ENCODE data around the gene SF3B6.
"Not testable (repeated sequence)": the region's sequence is repeated elsewhere in the genome, so short reads cannot be mapped to it uniquely, and the experiment has no call there.

The SF3B6 gene

GRCh38 chr2:24075915-24076848 is at the start of gene SF3B6:
Gene SF3B6 (minus strand): TSS chr2:24076326. CDS start chr2:24076229, 97 bp downstream.
- DNase-seq = peak; percentile 100

GRCh38 chr2:24123922-24124580 is 47.9 kb upstream of the SF3B6 start:
- no peak for DNase-seq

GRCh38 chr2:24123195-24123921 is 47.2 kb upstream of the SF3B6 start, which contains the start of the genes FAM228B and PFN4:
Gene FAM228B (plus strand): TSS chr2:24123469. CDS start chr2:24124362, 893 bp downstream.
Gene PFN4 (minus strand): TSS chr2:24123334. CDS start chr2:24122535, 799 bp downstream.
- peak; percentile 67 for DNase-seq

- no peak for DNase-seq
These were observed 46.5 kb upstream of the SF3B6 start for GRCh38 chr2:24122366-24123194.

- no peak for DNase-seq
These were observed 45.3 kb upstream of the SF3B6 start for GRCh38 chr2:24121469-24121868.

GRCh38 chr2:24121066-24121465 is 44.9 kb upstream of the SF3B6 start:
- DNase-seq = no peak

GRCh38 chr2:24117902-24118301 is 41.8 kb upstream of the SF3B6 start:
- no peak for DNase-seq

GRCh38 chr2:24115057-24115456 is 38.9 kb upstream of the SF3B6 start:
- DNase-seq = no peak

- no peak for DNase-seq
These were observed 35.3 kb upstream of the SF3B6 start for GRCh38 chr2:24111407-24111901.

GRCh38 chr2:24110660-24111303 is 34.7 kb upstream of the SF3B6 start:
- DNase-seq = no peak

- DNase-seq = not testable (repeated sequence)
These were observed 33.3 kb upstream of the SF3B6 start for GRCh38 chr2:24109431-24109830.

GRCh38 chr2:24107336-24107735 is 31.2 kb upstream of the SF3B6 start:
- DNase-seq = no peak

GRCh38 chr2:24106786-24107185 is 30.7 kb upstream of the SF3B6 start:
- no peak for DNase-seq

GRCh38 chr2:24105816-24106215 is 29.7 kb upstream of the SF3B6 start:
- no peak for DNase-seq

GRCh38 chr2:24104906-24105305 is 28.8 kb upstream of the SF3B6 start:
- DNase-seq = no peak

- DNase-seq = no peak
These were observed 28.1 kb upstream of the SF3B6 start for GRCh38 chr2:24104110-24104650.

GRCh38 chr2:24102677-24103076 is 26.6 kb upstream of the SF3B6 start:
- no peak for DNase-seq

- no peak for DNase-seq
These were observed 25.9 kb upstream of the SF3B6 start for GRCh38 chr2:24101992-24102391.

GRCh38 chr2:24100732-24101131 is 24.6 kb upstream of the SF3B6 start:
- DNase-seq = not testable (repeated sequence)

- DNase-seq = not testable (repeated sequence)
These were observed 19.1 kb upstream of the SF3B6 start for GRCh38 chr2:24095171-24095677.

GRCh38 chr2:24093270-24093669 is 17.1 kb upstream of the SF3B6 start:
- not testable (repeated sequence) for DNase-seq
